HG03457 (cell line): ENCODE results near the gene PRSS50.
"Not testable (repeated sequence)": the region's sequence is repeated elsewhere in the genome, so short reads cannot be mapped to it uniquely, and the experiment has no call there.

Experiments
- ATAC-seq: cut with Tn5 transposase; IDR thresholded peaks from one replicate; pipeline ENCODE4 v1.9.1; 2021; ENCODE audit warnings: moderate number of reproducible peaks; ENCODE audit not compliant: unreplicated experiment

PRSS50 gene

DNA sequence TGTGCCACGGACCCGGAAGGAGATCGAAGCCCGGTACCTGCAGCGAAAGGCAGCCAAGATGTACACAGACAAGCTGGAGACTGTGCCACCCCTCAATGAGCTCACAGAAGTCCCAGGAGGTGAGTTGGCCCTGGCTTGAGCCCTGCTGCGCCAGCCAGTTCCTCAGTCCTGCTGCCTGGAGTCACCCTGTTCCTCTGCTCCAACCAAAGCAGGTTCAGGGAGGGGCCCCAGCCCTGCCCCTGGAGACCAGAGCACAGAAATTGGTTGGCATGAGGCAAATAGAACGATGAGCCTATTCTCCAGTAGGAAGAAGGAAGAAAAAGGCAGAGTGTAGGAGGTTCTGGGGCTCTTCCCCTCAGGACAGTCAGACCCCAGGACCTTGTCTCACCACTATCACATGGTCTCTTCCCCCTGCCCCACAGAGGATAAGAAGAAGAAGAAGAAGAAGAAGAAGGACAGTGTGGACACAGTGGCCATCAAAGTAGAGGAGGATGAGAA is 8.5 kb downstream of the PRSS50 start:
- no peak for ATAC-seq

DNA sequence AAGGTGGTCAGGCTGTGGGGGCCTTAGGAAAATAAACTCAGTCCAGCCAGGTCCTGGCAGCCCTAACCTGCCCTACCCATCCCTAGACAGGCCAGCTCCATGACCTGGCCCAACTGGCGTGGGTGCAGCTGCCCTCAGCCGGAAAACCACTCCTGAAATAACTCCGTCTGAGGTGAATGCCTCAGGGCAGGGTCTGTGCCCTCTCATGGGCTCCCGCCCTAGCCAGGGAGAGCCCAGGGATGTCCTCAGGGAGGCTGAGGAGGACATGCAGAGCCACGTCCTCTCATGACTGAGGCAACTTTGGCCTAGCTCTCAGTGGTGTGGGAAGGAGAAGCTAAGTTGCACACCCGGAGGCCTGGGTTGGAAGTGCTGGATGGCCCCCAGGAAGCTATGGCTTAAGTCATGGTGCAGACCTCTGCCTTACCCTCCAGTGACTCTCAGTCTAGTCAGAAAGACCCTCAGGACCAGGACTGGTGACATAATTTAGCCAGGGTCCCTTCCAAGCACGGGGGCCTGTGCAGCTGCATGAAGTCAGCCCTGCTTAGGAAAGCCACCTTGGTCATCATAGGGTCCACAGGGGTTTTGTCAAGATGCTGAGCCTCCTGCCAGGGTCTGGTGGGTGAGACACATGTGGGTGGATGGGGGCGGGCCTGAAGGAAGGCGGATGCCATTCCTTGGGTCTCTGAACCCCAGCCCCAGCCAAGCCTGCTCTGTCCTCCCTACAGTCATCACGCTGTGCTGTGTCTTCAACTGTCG is 9.1 kb downstream of the PRSS50 start:
- ATAC-seq: no peak

DNA sequence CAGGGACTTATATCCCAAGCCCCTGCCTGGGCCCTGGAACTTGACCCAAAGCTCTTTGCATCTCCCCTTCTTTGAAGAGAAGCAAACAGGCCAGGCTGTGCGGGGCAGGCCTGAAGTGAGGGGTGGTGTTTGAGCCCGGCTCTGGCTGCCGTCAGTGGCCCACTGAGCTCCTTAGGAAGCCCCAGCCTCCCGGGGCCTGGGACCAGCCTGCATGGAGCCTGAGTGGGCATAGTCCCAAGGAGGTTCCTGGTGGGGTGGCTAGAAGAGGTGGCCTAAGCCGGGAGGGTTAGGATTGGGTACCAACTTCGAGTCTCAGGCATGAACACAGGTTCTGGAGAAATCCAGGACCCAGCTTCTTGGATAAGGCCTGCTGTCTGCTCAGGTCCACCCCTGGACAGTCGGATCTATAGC is 10.1 kb downstream of the PRSS50 start:
- ATAC-seq: no peak

DNA sequence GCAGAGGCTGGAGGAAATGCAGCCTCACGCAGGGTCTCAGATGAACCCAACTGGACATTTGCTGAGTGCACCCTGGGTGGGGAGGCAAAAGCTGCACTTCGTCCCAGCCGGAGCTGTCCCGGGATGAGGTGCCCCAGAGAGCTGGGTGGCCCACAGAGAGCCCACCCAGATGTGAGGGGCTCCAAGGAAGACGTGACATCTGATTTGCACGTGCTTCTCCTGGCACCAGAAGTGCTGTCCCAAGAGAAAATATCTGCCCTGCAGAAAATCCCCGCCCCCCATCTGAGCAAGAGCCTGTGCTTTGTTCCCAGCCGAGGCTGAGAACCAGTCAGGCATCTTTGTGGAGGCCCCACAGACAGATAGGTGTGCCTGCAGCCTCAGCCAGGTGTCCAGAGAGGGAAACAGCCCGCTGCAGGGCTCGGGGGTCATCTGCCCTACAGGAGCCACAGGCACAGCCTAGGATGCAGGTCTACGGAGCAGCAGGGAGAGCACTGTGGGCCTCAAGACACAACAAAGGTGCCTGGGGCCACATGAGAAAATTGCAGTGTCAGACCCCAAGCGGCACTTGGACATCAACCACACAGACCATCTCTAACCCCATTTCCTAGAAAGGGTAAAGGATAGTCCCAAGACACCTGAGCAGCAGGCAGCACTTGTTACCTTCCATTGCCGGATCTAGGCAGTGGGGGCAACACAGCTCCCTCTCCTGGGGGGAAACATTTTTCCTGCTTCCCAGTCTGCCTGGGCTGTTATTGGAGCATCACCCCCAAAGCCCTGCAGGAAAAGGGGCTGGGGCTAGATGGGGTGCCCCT is 10.7 kb downstream of the PRSS50 start:
- no peak for ATAC-seq

DNA sequence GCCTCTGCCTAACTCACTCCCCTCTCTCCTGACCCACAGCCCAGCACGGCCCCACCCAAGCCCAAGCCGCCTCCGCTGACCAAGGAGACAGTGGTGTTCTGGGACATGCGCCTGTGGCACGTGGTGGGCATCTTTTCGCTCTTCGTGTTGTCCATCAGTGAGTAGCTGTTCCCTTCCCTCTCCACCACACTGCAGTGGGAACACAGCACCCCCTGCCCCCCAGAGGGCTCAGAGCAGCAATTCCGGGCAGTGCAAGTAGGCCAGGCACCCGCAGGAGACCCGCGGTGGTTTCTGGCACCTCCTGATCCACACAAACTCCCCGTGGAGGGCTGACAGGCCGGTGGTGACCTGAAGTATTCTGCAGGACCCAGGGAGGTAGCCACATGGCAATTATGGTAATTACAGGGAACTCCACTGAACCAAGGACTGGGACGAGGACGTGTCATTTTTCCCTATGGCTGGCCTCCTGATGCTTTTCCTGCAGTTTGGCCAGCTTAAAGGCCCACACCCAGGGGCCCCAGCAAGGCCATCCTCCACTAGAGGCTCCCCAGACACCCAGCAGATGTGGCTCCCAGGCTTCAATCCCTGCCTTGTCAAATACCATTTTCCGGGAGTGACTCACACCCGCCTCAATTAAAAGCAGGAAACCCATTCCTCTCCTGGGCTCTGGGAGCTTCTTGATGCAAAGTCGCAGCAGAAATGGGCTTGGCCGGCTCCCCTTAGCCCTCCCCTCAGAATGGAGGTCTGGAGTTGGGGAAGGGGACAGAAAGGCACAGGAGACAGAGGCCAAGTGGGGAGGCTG is 11.7 kb downstream of the PRSS50 start:
- no peak for ATAC-seq

- ATAC-seq: no peak
These were observed 12.6 kb downstream of the PRSS50 start for GRCh38 chr3:46705022-46705530.

DNA sequence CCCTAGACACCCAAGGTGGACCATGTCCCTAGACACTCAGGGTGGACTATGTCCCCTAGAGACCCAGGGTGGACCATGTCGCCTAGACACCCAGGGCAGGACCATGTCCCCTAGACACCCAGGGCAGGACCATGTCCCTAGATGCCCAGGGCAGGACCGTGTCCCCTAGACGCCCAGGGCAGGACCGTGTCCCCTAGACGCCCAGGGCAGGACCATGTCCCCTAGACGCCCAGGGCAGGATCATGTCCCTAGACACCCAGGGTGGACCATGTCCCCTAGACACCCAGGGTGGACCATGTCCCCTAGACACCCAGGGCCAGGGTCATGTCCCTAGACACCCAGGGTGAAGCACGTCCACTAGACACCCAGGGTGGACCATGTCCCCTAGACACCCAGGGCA is 13.3 kb downstream of the PRSS50 start:
- not testable (repeated sequence) for ATAC-seq

GRCh38 chr3:46703013-46703520 is 14.6 kb downstream of the PRSS50 start:
- no peak for ATAC-seq

DNA sequence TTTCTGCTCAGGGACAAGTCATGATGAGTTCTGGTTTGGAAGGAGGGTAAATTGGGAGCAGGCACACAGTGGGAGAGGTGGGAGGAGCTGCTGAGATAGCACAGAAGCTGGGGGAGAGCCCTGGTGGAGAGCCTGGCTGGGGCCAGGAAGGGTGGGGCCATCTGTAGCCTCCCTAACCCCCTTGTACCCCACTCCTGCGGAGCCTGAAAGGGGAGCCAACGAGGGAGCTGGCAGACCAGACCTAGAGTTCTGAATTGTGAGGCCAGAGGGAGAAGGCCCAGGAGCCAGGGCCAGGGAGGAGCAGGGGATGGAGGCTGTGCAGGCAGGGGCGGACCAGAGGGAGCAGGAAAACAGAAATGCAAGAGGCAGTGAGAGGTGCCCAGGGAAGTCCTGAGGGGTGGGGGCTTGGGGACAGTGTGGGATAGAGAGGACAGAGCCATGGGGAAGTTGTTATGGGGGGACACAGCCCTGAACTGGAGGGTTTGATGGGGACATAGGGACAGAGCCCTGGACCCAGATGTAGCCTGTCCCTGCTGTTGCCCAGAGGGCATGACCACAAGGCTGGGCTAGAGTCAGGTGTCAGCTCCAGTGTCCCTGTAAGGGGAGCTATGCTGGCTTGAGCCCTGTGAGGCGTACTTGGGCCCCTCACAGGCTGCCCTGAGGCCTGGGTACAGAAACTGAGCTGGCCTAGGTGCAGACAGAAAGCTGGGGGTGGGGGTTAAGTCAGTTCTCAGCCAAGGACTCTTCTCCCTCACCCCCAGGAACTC is 15.2 kb downstream of the PRSS50 start:
- ATAC-seq: no peak

DNA sequence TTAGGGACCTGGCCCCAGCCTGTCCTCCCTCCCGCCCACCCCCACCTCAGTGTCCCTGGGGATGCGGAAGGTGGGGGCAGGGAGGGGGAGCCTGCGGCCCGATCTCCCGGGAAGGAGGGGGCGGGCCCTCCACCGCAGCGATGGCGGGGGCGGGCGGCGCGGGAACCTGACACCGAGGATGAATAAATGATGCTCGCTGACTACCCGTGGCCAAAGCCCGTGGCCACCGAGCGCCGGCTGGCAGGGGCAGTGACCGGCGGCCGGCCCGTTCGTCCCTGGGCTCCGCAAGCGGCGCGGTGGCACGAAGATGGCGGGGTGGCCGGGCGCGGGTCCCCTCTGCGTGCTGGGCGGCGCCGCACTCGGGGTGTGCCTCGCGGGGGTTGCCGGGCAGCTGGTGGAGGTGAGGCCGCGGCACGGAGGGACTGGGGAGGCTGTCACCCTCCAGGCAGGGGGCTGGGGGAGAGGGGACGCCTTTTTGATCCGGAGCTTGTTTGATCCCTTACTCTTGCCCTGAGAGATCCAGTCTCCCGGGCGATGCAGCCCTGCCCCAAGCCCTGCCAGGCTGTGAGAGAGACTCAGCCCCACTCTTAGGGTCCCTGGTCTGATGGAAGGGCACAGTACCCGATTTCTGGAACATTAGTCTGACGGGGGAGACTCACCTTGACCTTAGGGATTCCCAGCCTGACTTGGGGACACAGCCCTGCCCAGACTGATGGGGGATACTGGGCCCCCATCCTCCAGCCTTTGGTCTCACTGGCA is 16.3 kb downstream of the PRSS50 start, which contains the start of gene TMIE:
TSS of gene TMIE (plus strand) at position 212 of the 759 bp plus-strand sequence. CDS start at position 308, 96 bp downstream.
- no peak for ATAC-seq

DNA sequence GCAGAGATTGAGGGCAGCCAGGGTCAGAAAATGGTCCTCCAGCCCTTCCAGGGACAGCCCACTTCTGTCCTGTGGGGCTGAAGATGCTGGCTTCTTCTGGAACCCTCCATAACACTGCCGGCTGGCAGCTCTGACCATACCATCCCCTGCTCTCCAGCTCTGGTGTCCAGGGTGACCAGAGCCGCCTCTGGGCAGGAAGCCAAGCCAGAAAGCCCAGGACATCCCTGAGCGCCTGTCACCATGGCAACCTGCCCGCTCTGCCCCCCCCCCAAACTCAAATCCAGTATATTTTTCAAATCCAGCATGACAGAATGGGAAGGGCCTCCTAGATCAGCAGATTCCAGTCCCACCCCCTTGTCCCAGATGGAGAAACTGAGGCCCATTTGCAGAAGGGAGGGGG is 16.9 kb downstream of the PRSS50 start:
- ATAC-seq: no peak

GRCh38 chr3:46699676-46700523 is 17.8 kb downstream of the PRSS50 start:
- no peak for ATAC-seq

DNA sequence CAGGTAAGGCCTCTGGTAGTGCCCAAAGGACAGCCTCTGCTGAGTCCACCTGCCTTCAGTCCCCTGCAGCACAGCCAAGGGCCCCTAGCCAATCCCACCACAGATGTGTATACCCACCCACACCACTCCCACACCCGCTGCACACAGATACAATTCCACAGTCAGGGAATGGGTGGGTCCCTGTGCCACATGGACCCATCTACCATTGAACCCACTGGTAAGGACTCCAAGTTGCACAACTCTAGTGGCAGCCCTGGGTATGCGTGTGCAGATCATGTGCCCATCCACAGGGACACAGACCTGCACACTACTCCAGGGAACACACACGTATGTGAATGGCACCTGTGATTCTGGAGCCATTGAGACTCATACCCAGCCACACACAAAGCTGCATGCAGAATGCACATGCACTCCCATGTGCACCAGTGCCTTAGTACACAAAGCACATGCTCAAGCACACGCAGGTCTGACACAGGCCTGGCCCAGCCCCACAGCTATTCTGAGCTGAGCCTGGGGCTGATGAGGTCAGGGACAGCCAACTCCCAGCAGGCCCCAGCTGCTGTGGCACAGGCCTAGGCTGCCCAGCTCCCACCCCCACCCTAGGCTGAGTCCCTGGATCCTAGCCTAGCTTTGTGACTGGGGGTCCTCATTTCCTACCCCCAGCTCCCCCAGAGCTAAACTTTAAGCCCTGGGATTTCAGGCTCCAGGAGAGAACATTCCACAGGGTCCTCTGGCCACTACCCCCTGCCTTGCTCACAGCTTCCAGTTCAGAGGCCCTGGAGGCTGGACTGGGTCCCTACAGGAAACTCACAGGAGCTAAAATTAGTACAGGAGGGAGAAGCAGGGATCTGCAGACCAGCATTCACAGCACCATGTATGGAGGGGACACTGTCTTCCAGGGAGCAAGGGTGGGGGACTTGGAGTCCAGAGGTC is 21.4 kb downstream of the PRSS50 start:
- ATAC-seq: no peak

DNA sequence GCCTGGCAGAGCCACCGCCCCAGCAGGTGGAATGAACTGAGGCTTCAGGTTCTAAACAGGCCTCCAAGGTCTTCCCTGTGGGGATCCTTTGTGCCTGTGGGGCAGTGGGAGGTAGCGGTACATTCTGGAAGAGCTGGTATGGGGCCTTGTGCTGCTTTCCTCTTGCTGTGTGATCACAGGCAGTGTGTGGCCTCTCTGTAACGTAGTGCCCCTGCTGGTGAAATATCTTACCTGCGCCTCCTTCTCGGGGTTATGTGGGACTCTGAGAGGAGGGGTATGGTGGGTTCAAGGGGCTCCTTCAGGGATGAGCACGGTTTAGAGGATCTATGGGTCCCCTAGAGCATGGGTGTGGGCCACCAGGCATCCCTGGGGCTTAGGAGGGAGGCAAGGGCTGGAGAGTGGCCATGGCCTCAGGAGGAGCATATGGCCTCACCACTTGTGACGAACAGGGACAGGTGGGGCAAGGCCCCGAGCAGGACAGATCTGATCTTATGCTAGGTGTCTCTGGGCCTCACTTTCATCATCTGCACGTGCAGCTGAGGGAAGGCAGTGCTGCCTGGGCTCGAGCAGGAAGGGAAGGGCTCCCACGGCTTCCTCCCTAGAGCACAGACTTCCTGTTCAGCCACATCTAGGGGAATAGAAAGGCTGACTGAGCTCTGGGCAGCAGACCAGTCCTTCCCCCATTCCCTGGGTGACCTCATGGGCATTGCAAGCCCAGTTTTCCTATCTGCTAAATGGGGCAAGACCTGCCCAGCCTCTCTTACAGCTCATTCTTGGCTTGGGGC is 22.3 kb downstream of the PRSS50 start:
- ATAC-seq: no peak

- no peak for ATAC-seq
These were observed 23.1 kb downstream of the PRSS50 start for GRCh38 chr3:46694520-46694919.

DNA sequence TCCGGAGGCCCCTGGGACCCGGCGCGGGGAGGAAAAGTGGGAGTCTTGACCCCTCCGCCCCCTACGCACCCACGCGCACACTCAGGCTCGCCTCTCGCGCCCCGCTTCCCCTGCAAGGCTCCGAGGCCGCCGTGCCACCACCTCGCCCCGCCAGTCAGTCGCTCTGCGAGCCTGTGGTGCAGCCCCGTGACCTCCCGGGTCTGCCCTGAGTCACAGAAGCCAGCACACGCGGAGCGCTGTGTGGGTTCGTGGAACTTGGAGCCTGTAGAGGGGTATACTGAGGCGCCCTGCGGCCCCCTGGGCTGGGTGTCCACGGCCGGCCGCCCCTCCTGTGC is 23.8 kb downstream of the PRSS50 start:
- no peak for ATAC-seq
